ENCODE measurements around the gene PAGR1.
"Not testable (repeated sequence)": the region's sequence is repeated elsewhere in the genome, so short reads cannot be mapped to it uniquely, and the experiment has no call there.

The PAGR1 gene

DNA sequence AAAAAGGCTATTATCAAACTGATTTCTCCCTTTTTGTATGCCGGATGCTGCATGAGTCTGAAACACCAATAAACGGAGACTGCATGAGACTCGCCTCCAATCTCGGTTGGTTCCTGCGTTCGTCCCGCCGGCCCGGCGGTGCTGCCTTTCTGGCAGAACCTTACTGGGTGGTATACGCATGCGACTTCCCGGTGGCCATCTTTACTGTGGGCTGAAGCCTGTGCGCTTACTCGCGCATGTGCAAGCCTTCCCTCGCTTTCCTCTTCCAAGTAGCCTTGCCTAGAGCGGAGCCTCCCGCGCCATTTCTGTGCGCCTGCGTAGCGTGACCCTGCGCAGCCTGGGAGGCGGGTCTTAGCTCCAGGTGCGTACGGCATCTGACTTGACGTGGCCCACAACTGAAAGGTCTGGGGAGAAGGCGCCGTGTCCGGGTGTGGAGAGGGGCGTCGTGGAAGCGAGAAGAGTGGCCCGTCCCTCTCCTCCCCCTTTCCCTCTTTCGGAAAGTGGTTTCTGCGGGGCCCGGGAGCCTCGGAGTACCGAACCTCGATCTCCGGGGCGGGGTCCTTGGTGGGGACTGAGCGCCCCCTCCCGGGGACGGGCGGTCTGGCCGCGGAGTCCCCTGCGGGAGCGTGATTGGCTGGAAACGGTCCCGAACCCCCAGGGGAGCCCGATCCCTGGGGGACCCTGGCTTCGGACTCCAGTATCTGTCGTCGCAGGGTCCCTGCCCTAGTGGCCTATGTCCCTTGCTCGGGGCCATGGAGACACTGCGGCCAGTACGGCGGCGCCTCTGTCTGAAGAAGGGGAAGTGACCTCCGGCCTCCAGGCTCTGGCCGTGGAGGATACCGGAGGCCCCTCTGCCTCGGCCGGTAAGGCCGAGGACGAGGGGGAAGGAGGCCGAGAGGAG lies at the start of gene PAGR1:
TSS of gene PAGR1 (plus strand) at position 360 of the 901 bp plus-strand sequence. CDS start at position 734, 374 bp downstream.
- FAIRE-seq, result no peak

DNA sequence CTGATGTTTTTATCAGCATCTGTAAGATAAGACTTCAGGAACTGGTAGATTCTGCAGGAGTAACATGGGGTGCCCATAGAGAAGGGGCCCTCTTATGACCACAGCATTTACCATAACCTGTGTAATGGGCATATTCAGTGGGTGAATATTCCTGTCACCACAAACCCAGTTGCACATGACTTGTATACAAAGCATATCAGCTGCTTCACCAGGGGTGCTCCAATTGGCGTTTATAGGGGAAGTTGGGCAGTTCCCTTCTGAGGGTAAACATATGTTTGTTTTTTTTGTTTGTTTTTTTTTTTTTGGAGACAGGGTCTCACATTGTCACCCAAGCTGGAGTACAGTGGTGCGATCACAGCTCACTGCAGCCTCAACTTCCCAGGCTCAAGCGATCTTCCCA lies 49.4 kb upstream of the PAGR1 start:
- no peak for FAIRE-seq

DNA sequence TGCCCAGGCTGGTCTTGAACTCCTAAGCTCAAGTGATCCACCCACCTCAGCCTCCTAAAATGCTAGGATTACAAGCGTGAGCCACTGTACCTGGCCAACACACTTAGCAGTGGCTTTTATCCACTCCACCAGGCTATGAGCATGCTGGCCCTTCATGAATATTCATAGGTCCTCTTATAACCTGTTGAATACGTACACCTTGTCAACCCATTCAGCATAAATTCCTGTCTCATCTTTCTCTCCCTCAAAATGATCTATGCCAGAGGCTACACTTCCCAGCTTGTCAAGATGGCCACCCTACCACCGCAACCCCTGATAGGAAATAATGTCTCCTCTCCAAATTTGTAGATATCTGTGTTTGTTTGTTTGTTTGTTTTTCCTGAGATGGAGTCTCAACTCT lies 48.9 kb upstream of the PAGR1 start:
- FAIRE-seq, result no peak

DNA sequence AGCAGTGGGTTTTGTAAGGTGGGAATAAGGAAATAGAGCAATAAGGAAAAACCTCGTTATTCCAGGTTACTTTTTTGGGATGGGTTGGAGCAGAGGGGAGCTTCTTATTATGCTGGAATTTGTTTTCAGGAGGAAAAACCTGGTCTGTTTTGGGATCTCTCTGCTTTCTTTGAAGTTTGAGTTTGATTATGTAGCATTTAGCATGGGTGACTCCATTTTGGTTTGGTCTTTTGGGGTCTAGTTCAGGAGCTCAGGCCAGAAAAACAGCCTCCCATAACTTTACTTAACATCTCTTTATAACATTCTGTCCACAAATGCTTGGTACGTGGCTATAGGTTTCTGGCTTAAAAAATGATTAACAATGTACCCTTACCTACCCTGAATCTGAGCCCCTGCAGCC lies 46.4 kb upstream of the PAGR1 start:
- no peak for FAIRE-seq

DNA sequence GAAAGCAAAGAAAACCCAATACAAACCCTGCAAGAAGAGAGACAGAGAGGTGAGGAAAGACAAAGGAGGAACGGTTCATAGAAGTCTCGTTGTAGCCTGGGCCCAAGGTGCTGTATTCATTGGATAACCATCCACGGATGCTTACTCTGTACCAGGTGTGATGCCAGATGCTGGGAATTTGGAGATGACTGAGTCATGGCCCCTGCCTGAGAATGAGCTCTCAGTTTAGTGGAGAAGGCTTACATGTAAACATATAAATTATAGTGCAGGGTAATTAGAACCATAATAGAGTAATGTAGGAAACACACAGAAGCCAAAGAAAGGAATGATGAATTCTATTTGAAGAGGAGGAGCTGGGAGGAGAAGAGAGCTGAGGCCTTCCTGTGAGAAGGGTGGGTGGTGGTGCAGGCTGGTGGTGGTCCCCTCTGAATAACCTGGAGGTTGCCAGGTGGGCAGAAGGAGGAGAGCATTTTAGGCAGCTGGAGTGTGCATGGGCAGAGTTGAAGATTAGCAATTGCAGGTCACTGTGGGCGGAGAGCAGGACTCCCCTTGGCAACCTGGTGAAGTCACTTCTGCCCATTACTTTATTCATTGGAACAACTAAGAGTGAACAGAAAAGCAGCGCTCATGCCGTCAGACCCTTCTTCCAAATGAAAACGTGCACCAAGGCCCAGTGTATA lies 45.6 kb upstream of the PAGR1 start:
- no peak for FAIRE-seq

DNA sequence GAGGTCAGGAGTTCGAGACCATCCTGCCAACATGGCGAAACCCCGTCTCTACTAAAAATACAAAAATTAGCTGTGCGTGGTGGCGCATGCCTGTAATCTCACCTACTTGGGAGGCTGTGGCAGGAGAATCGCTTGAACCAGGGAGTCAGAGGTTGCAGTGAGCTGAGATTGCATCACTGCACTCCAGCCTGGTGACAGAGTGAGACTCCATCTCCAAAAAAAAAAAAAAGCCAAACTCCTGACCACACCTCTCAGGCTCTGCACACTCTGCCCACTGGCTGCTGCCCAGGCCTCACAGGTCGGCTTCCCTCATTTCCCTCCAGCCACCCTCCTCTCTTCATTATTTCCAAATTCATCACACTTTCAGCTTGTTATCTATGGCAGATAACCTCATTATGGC lies 43.6 kb upstream of the PAGR1 start:
- not testable (repeated sequence) for FAIRE-seq

DNA sequence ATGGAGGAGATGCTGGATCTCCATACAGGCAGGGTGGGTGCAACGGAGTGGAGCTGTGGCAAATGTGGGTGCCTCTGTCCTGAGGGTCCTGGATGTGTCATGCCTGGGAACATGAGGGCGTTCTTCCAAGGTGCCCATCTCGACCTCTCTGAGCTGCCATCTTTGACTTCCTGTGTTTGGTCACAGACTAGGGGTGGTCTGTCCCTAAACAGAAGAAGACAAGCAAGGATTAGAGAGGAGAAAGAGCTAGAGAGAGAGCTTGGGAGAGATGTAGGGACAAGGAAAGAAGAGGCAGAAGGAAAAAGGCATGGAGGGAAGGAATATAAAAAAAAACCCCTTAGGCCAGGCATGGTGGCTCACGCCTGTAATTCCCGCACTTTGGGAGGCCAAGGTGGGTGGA lies 41.2 kb upstream of the PAGR1 start:
- FAIRE-seq, result no peak

DNA sequence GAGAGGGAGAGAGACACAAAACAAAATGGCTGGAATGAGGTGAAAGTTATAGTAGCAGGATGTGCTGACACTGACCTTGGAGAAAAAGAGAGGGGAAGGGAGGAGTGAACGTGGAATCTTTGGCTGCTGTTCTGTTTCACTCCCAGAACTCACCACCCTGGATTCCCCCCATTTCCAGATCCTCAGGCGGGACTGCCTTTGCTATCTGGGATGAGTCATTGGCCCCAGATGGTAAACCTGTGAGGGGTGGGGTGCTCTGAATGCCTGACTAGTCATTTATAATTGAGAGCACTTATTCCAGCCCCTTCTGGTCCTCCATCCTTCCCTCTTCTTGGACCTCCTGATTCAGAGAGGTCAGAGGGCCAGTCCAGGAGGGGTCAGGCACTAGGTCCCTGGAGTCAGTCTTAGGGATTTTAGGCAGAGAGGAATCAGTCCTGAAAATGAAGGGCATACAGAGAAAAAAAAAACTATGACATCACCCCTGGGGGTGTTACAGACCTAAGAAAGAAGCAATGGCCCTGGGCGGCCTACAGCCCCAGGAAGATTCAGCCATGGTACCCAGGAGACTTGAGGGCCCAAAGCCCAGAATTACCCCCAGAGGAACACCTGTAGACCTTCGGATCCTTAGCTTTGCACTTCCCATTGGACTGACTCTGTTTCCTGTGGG lies 40.1 kb upstream of the PAGR1 start:
- FAIRE-seq, result no peak

DNA sequence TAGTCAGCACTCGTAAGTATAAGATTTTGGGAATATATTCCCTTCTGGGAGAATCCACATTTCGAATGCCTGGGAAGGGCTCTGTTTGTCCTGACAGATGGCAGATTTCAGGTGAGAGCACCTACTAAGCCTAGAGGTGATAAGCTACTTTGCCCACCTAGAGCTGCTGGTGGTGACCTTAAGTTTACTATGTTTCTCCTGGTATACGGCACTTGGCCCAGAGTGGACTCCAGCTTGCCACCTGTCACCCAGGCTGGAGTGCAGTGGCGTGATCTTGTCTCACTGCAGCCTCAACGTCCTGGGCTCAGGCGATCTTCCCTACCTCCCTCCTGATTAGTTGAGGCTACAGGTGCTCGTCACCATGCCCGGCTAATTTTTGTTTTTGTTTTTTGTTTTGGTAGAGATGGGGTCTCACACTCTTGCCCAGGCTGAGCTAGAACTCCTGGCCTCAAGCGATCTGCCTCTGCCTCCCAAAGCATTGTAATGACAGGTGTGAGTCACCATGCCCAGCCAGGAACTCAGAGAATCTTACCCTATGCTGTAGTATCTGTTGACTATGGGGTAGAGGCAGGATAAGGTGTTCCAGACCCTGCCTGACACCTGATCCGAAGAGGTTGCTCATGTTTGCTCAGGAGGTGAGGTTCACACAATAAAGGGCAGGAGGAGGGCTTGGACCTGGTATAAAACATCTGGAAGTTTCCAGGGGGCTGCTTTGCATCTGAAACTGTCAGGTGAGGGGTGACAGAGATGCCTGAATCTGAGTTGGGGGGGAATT lies 38.2 kb upstream of the PAGR1 start, which contains the start of gene ZG16:
TSS of gene ZG16 (plus strand) at position 681 of the 775 bp plus-strand sequence. CDS start 1,011 bp downstream, outside the sequence.
- FAIRE-seq, result no peak

DNA sequence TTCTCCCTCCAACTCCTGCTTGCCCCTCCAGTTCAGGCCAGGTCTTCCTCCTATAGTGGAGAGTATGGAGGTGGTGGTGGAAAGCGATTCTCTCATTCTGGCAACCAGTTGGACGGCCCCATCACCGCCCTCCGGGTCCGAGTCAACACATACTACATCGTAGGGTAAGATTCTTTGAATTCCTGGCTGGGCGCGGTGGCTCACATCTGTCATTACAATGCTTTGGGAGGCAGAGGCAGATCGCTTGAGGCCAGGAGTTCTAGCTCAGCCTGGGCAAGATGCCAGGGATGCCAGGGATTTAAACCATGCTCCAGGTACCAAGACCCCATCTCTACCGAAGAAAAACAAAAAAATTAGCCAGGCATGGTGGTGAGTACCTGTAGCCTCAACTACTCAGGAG lies 36.5 kb upstream of the PAGR1 start:
- FAIRE-seq, result no peak

DNA sequence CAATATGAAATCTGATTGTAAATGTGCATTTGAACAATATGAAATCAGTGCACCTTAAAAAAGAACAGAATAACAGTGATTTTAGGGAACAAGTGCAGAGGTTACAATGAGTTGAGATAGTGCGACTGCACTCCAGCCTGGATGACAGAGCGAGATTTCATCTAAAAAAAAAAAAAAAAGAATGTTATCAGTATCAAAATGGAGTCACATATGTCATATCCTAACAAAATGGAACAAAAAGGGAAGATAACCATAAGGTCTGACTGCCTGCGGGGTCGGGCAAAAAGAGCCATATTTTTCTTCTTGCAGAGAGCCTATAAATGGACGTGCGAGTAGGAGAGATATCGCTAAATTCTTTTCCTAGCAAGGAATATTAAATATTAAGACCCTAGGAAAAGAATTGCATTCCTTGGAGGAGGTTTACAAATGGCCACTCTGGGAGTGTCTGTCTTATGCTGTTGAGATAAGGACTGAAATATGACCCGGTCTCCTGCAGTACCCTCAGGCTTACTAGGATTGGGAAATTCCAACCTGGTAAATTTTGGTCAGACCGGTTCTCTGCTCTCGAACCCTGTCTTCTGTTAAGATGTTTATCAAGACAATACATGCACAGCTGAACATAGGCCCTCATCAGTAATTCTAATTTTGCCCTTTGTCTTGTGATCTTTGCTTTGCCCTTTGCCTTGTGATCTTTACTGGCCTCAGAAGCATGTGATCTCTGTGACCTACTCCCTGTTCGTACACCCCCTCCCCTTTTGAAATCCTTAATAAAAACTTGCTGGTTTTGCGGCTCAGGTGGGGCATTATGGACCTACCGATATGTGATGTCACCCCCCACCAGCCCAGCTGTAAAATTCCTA lies 32.6 kb upstream of the PAGR1 start:
- not testable (repeated sequence) for FAIRE-seq

DNA sequence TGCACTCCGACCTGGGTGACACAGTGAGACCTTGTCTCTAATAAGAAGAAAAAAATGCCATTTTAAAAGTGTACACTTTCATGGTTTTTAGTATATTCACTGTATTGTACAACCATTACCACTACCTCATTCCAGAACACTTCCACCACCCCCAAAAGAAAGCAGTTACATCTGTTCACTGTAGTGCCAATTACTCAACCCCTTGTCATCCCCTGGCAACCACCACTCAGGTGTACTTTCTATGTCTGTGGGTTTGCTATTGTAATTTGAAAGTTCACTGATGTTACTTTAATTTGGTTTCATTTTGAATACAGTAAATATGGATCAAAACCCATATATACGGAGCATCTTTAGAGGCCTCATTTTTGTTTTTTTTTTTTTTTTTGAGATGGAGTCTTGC lies 31.8 kb upstream of the PAGR1 start:
- no peak for FAIRE-seq

DNA sequence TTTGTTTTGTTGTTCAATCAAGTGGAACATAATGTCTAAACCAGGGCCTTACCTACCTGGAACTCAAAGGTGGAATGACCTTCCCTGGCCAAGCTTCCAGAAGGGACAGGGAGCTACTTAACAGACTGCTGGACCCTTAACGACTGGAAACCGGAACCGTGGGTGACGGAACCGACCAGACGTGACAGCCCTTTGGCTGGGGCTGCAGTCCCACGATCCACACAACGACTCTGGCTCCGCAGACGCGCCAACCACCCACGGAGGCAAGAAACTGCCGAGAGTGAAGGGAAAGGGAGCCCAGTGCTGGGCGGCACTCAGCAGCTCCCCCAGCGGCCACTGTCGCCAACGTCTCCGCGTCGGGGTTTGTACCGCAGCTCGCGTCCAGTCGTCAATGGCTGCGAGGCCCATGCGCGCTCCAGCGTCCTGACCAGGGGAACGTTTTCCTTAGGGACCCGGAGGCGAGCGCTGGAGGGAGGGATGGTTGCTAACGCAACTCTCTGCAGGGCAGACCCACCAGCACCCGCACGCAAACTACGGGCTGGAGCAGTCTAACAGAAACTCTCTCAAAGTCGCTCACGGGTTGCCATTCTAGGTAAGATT lies 31.0 kb upstream of the PAGR1 start:
- FAIRE-seq, result no peak

DNA sequence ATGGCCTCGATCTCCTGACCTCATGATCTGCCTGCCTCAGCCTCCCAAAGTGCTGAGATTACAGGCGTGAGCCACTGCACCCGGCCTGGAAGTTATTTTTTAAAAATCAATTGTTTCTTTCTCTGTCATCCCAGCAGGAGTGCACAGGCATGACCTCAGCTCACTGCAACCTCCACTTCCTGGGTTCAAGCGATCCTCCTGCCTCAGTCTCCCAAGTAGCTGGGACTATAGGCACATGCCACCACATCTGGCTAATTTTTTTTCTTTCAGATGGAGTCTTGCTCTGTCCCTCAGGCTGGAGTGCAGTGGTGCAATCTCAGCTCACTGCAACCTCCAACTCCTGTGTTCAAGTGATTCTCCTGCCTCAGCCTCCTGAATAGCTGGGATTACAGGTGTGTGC lies 28.8 kb upstream of the PAGR1 start:
- not testable (repeated sequence) for FAIRE-seq

DNA sequence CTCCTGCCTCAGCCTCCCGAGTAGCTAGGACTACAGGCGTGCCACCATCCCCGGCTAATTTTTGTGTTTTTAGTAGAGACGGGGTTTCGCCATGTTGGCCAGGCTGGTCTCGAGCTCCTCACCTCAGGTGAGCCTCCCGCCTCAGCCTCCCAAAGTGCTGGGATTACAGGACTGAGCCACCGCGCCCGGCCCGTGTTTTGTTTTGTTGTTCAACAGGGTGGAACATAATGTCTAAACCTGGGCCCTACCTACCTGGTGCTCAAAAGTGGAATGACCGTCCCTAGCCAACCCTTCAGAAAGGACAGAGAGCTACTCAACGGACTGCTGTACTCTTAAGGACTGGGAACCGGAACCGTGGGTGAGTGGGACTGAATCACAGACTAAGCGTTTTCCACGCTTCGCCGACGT lies 26.2 kb upstream of the PAGR1 start:
- no peak for FAIRE-seq

DNA sequence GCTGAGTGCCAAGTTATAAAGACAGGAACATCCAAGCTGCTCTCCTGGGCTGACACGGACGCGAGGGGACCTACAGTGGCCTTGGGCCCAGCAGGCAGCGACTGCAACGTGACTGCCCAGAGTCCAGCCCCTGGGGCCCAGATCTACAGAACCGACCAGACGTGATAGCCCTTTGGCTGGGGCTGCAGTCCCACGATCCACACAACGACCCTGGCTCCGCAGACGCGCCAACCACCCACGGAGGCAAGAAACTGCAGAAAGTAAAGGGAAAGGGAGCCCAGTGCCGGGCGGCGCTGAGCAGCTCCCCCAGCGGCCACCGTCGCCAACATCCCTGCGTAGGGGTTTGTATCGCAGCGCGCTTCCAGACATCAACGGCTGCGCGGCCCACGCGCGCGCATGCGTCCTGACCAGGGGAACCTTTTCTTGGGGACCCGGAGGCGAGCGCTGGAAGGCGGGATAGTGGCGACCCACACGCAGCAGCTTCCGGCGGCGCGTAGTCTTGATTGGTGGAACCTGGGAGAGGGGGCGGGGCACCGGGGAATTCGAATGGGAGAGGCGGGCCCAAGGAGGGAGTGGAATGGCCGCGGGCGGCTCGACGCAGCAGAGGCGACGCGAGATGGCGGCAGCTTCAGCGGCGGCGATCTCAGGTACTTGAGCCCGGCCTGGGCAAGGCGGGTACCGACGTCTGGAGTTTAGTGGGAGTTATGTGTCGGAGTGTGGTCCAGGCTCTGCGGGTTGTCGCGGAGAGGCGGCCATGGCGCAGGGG lies 25.6 kb upstream of the PAGR1 start, which contains the start of gene KIF22:
TSS of gene KIF22 (plus strand) at position 569 of the 766 bp plus-strand sequence. CDS start at position 578, 9 bp downstream.
- FAIRE-seq, result no peak

DNA sequence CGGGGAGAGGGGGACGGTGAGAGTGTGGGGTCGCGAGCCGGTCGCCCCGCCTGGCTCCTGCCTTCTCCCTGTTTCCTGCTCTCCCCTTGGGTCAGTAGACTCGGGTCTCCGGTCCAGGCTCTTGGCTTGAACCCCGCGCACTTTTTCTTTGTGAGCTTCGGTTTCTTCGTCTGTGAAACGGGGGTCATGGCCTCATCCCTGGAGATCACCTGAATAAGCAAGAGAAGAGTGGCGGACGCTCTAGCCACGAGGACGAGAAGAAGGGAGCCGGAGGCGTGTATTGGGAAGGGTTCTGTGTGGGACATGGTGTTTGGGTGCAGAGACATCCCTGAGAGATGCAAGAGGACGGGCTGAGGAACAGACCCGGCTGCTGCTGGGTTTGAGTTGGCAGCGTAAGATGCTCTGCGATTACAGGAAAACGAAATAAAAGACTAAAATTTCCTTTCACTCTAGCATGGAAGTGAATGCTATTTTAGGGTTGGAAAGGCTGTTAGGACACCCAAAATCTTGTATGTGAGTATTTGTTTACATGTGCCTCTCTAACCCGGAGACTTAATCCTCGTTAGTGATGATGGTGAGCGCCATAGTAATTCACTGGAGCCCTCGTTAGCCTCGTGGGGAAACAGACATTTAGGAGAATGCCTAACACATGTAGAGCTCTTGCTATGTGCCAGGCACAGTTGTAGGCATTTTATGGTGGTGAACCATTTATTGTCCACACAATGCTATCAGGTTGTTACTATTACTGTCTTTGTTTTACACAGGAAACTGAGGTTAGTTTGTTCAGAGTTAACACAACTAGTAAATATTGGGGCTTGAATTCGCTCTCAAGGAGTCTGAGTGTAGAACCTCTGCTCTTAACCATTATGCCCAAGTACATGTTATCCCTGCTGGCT lies 24.8 kb upstream of the PAGR1 start:
- no peak for FAIRE-seq

DNA sequence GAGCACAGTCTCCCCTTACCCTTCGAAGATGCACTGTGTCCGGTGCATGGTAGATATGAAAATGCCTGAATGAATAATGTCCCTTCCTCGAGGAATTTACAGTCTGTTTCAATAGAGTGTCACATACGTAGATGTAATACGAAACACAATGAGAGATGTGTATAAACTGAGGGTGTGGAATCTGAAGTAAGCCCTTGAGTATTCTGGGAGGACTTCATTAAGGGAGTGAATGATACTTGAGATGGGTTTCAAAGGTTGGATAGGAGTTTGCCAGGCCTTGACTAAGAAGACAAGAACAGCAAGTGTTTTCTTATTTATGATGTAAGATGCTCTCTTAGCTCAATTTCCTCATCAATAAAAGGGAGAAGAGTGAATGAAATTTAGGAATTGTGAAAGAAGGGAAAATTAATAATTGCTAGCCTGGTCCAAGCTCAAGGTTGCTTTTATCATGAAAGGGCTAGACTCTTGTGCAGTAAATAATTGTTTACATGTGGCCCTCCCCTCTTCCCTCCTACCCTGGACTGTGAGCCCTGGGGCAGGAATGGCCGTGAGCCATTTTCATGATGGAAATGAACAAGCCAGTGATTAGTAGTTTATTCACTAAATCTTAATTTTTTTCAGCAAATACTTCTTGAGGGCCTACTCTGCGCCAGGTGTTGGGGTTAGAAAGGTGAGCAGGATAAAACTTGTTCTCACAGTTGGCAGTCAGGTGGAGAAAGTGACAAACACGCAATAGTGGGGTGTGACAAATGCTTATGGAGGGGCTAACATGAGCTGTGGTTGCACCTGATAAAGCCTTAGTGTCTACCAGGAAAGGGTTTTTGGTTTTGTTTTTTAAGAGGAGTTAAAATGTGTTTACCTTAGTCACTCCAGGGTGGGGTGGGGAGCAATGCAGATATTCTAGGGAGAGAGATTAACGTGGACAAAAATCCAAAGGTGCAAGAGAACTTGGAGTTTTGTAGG lies 23.8 kb upstream of the PAGR1 start:
- no peak for FAIRE-seq
